ENCODE results near the gene ARRDC2. TPM values are rescaled to one million over a fixed set of nuclear protein-coding genes. Genes with fewer than 3 reads are reported as not detected.

The ARRDC2 gene
- total and polyA plus RNA-seq, 5 donors from 2014 or later: 25.9 to 151 (median 37.1) TPM

DNA sequence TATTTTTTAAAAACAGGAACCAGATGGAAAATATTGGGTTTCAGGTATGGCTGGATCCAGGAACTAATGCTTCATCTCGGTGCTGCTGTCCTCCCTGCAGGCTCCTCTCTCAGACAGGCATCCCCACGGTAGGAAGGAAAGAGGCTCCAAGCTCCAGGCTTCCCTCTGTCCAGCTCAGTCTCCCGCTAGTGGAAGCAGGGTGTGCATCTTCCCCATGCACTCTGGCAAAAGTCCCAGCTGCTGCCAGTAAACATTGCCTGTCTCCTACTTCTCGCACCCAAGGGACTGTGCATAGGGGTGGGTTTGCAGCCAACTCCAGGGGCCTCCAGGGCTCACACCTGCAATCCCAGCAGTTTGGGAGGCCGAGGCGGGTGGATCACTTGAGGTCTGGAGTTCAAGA is 49.6 kb downstream of the ARRDC2 start:
- peak overlapping the region in 1 of 4 donors; percentile 44 for H3K4me3 Mint-ChIP-seq
- peaks cover 16% of the 10 kb centered on the region for H3K36me3 ChIP-seq (ENCODE audit: control insufficient read depth, insufficient read depth, low read length)
- no peaks in the 10 kb centered on the region for H3K9me3 ChIP-seq (ENCODE audit: control insufficient read depth in 2 of 2, low read length in 2 of 2)
- peaks cover 12% of the 10 kb centered on the region for H3K4me1 ChIP-seq (ENCODE audit: control insufficient read depth, insufficient read depth, low read length, poor library complexity, severe bottlenecking)
- no peak for ATAC-seq (ENCODE audit: low read depth in 2 of 2)
- peaks cover 8% of the 10 kb centered on the region for H3K36me3 Mint-ChIP-seq
- peak overlapping the region; percentile 6 to 71 (median 62) for H3K27ac Mint-ChIP-seq
- H3K27me3 Mint-ChIP-seq: no peaks in the 10 kb centered on the region
- H3K4me3 ChIP-seq (ENCODE audit: low read depth, low read length): no peak overlapping the region
- no peak for DNase-seq
- no peaks in the 10 kb centered on the region for H3K27me3 ChIP-seq (ENCODE audit: control insufficient read depth, insufficient read depth, low read length)
- no peak overlapping the region for H3K27ac ChIP-seq (ENCODE audit: insufficient read depth, low read length, poor library complexity, severe bottlenecking)
- no peaks in the 10 kb centered on the region for H3K9me3 Mint-ChIP-seq
- H3K4me1 Mint-ChIP-seq: peaks cover 0 to 21% (median 8%) of the 10 kb centered on the region in 4 donors

DNA sequence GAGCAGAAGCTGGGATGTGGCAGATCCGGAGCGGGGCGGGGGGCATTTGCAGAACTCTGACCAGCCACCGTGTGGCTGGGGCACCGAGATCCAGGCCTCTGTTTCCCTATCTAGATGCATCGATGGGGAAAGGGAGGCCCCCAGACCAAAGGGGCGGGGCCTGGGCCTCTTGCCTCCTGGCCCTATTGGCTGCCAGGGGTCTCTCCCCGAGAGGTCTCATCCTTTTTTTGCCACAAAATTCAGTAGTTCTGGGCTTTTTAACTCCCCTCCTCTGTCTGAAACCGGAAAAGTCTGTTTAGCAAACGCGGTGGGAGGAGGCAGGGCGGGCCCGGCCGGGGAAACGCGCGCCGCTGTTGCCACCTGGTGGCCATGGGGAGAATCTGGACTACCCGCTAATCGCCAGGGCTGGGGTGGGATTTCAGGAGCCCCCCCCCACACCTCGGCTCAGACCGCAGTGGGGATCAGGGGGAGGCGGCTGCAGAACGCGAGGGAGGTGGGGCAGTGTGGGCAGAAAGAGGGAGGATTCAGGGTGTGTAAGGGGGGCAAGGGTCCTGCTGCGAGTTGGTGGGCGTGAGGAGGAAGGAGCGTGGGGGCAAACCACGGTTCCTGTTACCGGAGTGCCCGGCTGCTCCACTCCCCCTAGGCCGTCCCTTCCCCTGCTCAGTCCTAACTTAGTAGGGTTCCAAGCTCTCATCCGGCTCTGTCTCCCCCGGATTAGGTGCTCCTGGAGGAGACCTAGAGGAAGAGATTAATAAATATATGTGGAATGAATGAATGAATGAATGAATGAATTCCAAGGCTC is 50.4 kb downstream of the ARRDC2 start:
- Histone ChIP-seq H3K36me3 (ENCODE audit: control insufficient read depth, insufficient read depth, low read length) (peaks cover 17% of the 10 kb centered on the region), H3K9me3 (ENCODE audit: control insufficient read depth in 2 of 2, low read length in 2 of 2) (no peaks in the 10 kb centered on the region), H3K4me1 (ENCODE audit: control insufficient read depth, insufficient read depth, low read length, poor library complexity, severe bottlenecking) (peaks cover 12% of the 10 kb centered on the region), H3K27me3 (ENCODE audit: control insufficient read depth, insufficient read depth, low read length) (no peaks in the 10 kb centered on the region), H3K27ac (ENCODE audit: insufficient read depth, low read length, poor library complexity, severe bottlenecking) (peak overlapping the region; percentile 72), H3K4me3 (ENCODE audit: low read depth, low read length) (peak overlapping the region; percentile 32)
- DNase-seq (peak; percentile 69 to 82 (median 82)), ATAC-seq (ENCODE audit: low read depth in 2 of 2) (peak; percentile 85)
- peaks cover 0 to 15% (median 9%) of the 10 kb centered on the region in 4 donors for H3K4me1 Mint-ChIP-seq
- peak overlapping the region in 3 of 4 donors; percentile 44 to 73 (median 46) for H3K4me3 Mint-ChIP-seq
- no peaks in the 10 kb centered on the region for H3K9me3 Mint-ChIP-seq
- H3K36me3 Mint-ChIP-seq: peaks cover 11% of the 10 kb centered on the region
- no peaks in the 10 kb centered on the region for H3K27me3 Mint-ChIP-seq
- peak overlapping the region; percentile 52 to 71 (median 62) for H3K27ac Mint-ChIP-seq

DNA sequence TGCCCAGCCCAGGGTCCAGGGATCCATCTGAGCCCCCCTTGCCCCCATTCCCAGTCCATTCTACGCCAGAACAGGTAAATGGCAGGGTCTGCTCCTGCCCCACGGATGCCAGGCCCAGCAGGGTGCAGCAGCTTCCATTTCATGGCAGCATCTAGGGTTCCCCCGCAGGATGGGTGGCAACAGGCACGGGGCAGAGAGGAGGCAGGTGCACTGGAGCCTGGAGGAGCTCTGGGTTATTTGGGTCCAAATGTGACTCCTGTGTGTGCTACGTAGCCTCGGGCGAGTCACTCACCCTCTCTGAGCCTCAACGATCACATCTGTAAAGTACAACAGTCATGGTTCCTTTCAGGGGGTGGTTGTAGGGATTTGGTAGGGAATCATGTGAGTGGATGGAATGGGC is 51.3 kb downstream of the ARRDC2 start:
- Mint-ChIP-seq H3K4me1 (peaks cover 0 to 11% (median 7%) of the 10 kb centered on the region in 4 donors), H3K27ac (peak overlapping the region in 1 of 3 donors; percentile 69), H3K4me3 (no peak overlapping the region), H3K9me3 (no peaks in the 10 kb centered on the region), H3K36me3 (peaks cover 13% of the 10 kb centered on the region), H3K27me3 (no peaks in the 10 kb centered on the region)
- H3K27me3 ChIP-seq (ENCODE audit: control insufficient read depth, insufficient read depth, low read length): no peaks in the 10 kb centered on the region
- no peak overlapping the region for H3K27ac ChIP-seq (ENCODE audit: insufficient read depth, low read length, poor library complexity, severe bottlenecking)
- H3K36me3 ChIP-seq (ENCODE audit: control insufficient read depth, insufficient read depth, low read length): peaks cover 21% of the 10 kb centered on the region
- ATAC-seq (ENCODE audit: low read depth in 2 of 2): no peak
- no peak for DNase-seq
- H3K4me1 ChIP-seq (ENCODE audit: control insufficient read depth, insufficient read depth, low read length, poor library complexity, severe bottlenecking): peaks cover 12% of the 10 kb centered on the region
- H3K4me3 ChIP-seq (ENCODE audit: low read depth, low read length): no peak overlapping the region
- no peaks in the 10 kb centered on the region for H3K9me3 ChIP-seq (ENCODE audit: control insufficient read depth in 2 of 2, low read length in 2 of 2)

DNA sequence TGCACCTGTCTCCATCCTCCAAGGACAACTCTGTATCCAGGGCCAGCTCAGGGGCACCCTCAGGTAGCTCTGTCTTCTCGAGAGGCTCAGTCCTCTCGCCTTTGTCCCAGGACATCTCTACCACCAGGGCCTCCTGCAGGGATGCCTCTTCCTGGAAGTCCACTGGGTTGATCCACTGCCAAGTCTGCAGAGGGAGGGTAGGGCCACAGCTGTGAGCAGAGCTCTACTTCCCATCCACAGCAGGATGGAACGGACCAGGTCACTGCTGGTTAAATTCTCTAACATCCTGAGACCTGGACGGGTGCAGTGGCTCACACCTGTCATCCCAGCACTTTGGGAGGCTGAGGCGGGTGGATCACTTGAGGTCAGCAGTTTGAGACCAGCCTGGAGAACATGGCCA is 51.9 kb downstream of the ARRDC2 start:
- Mint-ChIP-seq H3K9me3 (no peaks in the 10 kb centered on the region), H3K27ac (no peak overlapping the region), H3K4me1 (peaks cover 0 to 11% (median 7%) of the 10 kb centered on the region in 4 donors), H3K27me3 (no peaks in the 10 kb centered on the region), H3K36me3 (peaks cover 15% of the 10 kb centered on the region), H3K4me3 (no peak overlapping the region)
- Histone ChIP-seq H3K4me1 (ENCODE audit: control insufficient read depth, insufficient read depth, low read length, poor library complexity, severe bottlenecking) (peaks cover 12% of the 10 kb centered on the region), H3K4me3 (ENCODE audit: low read depth, low read length) (no peak overlapping the region), H3K27me3 (ENCODE audit: control insufficient read depth, insufficient read depth, low read length) (no peaks in the 10 kb centered on the region), H3K27ac (ENCODE audit: insufficient read depth, low read length, poor library complexity, severe bottlenecking) (no peak overlapping the region), H3K36me3 (ENCODE audit: control insufficient read depth, insufficient read depth, low read length) (peaks cover 24% of the 10 kb centered on the region), H3K9me3 (ENCODE audit: control insufficient read depth in 2 of 2, low read length in 2 of 2) (no peaks in the 10 kb centered on the region)
- DNase-seq (no peak), ATAC-seq (ENCODE audit: low read depth in 2 of 2) (no peak)

DNA sequence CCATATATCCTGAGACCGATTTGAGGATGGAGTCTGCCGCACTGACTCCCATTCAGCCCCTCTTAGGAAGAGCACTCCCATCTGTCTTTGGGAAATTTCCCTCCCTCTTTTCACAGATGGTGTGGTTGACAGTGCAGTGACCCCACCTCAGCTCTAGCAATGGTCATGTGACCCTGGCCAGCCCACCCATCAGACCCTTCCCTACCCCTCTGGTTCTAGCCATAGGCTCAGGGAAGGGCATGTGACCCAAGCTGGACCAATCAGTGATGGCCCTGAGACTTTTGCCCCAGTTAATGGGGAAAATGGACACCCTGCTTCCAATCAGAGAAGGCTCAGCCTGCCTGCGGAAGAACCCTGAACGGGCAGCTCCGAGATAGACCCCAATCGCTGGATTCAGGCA is 52.5 kb downstream of the ARRDC2 start:
- H3K4me1 ChIP-seq (ENCODE audit: control insufficient read depth, insufficient read depth, low read length, poor library complexity, severe bottlenecking): peaks cover 12% of the 10 kb centered on the region
- Mint-ChIP-seq H3K36me3 (peaks cover 19% of the 10 kb centered on the region), H3K9me3 (peaks cover 0 to 2% (median 0%) of the 10 kb centered on the region in 7 donors), H3K27me3 (no peaks in the 10 kb centered on the region), H3K4me3 (no peak overlapping the region), H3K4me1 (peaks cover 0 to 11% (median 7%) of the 10 kb centered on the region in 4 donors), H3K27ac (peak overlapping the region in 1 of 3 donors; percentile 38)
- no peak for ATAC-seq (ENCODE audit: low read depth in 2 of 2)
- H3K36me3 ChIP-seq (ENCODE audit: control insufficient read depth, insufficient read depth, low read length): peaks cover 28% of the 10 kb centered on the region
- H3K4me3 ChIP-seq (ENCODE audit: low read depth, low read length): no peak overlapping the region
- H3K27ac ChIP-seq (ENCODE audit: insufficient read depth, low read length, poor library complexity, severe bottlenecking): no peak overlapping the region
- no peaks in the 10 kb centered on the region for H3K9me3 ChIP-seq (ENCODE audit: control insufficient read depth in 2 of 2, low read length in 2 of 2)
- DNase-seq: no peak
- no peaks in the 10 kb centered on the region for H3K27me3 ChIP-seq (ENCODE audit: control insufficient read depth, insufficient read depth, low read length)

DNA sequence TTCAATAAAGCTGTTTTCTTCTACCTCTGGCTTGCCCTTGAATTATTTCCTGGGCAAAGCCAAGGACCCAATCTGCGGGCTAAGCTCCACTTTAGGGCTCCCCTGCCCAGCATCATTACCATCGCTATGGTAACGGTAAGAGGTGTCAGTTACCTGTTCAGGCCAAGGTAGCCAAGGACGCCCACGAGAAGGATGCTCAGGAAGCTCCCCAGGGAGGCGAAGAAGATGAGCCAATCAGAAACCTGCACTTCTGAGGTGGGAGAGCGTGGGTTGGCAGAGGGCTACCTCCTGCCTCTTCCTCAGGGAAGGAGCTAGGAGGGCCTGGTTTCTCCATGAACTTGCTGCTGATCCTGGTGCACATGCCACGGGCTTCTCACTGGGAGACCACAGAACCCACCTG is 54.1 kb downstream of the ARRDC2 start:
- Histone ChIP-seq H3K27ac (ENCODE audit: insufficient read depth, low read length, poor library complexity, severe bottlenecking) (no peak overlapping the region), H3K36me3 (ENCODE audit: control insufficient read depth, insufficient read depth, low read length) (peaks cover 28% of the 10 kb centered on the region), H3K4me1 (ENCODE audit: control insufficient read depth, insufficient read depth, low read length, poor library complexity, severe bottlenecking) (peaks cover 12% of the 10 kb centered on the region), H3K9me3 (ENCODE audit: control insufficient read depth in 2 of 2, low read length in 2 of 2) (no peaks in the 10 kb centered on the region), H3K4me3 (ENCODE audit: low read depth, low read length) (no peak overlapping the region), H3K27me3 (ENCODE audit: control insufficient read depth, insufficient read depth, low read length) (no peaks in the 10 kb centered on the region)
- Mint-ChIP-seq H3K36me3 (peaks cover 22% of the 10 kb centered on the region), H3K9me3 (peaks cover 0 to 2% (median 0%) of the 10 kb centered on the region in 7 donors), H3K27me3 (no peaks in the 10 kb centered on the region), H3K27ac (no peak overlapping the region), H3K4me3 (no peak overlapping the region), H3K4me1 (peaks cover 0 to 11% (median 7%) of the 10 kb centered on the region in 4 donors)
- DNase-seq (no peak), ATAC-seq (ENCODE audit: low read depth in 2 of 2) (no peak)

DNA sequence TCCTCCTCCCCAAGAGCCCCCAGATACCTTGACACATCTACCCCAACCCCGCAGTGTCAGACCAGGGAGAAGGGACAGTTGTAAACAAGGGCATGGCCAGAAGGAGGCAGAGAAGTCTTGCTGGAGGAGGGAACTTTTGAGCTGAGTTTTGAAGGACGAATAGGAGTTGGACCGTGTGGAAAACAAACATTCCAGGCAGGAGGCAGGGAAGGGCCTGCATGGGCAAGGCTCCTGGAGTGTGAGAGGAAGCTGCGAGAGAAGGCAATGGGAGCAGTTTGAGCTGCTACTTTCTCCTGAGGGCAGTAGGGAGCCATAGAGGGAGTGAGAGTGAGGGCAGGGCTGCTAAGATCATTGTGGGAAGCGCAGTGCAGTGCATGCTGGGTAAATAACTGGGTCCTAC is 55.5 kb downstream of the ARRDC2 start:
- DNase-seq (peak in 1 of 3 donors; percentile 42), ATAC-seq (ENCODE audit: low read depth in 2 of 2) (no peak)
- Histone ChIP-seq H3K27ac (ENCODE audit: insufficient read depth, low read length, poor library complexity, severe bottlenecking) (no peak overlapping the region), H3K4me3 (ENCODE audit: low read depth, low read length) (no peak overlapping the region), H3K4me1 (ENCODE audit: control insufficient read depth, insufficient read depth, low read length, poor library complexity, severe bottlenecking) (peaks cover 4% of the 10 kb centered on the region), H3K36me3 (ENCODE audit: control insufficient read depth, insufficient read depth, low read length) (peaks cover 28% of the 10 kb centered on the region), H3K9me3 (ENCODE audit: control insufficient read depth in 2 of 2, low read length in 2 of 2) (no peaks in the 10 kb centered on the region), H3K27me3 (ENCODE audit: control insufficient read depth, insufficient read depth, low read length) (no peaks in the 10 kb centered on the region)
- Mint-ChIP-seq H3K27me3 (no peaks in the 10 kb centered on the region), H3K4me1 (peaks cover 0 to 3% (median 2%) of the 10 kb centered on the region in 4 donors), H3K36me3 (peaks cover 22% of the 10 kb centered on the region), H3K4me3 (no peak overlapping the region), H3K9me3 (peaks cover 0 to 2% (median 0%) of the 10 kb centered on the region in 7 donors), H3K27ac (peak overlapping the region in 1 of 3 donors; percentile 12)
